Measurements from ENCODE around the gene MRPL33.

The MRPL33 gene

GRCh38 chr2:27810455-27810854, 38.9 kb downstream of the MRPL33 start:
- no peak for DNase-seq

GRCh38 chr2:27811768-27812167, 40.2 kb downstream of the MRPL33 start:
- no peak for DNase-seq

GRCh38 chr2:27814758-27815157, 43.2 kb downstream of the MRPL33 start:
- DNase-seq = no peak

- no peak for DNase-seq
These were observed 44.4 kb downstream of the MRPL33 start for GRCh38 chr2:27815860-27816438.

GRCh38 chr2:27822049-27822448, 50.5 kb downstream of the MRPL33 start:
- no peak for DNase-seq

GRCh38 chr2:27823135-27823534, 51.6 kb downstream of the MRPL33 start:
- DNase-seq = no peak

GRCh38 chr2:27823569-27823968, 52.0 kb downstream of the MRPL33 start:
- DNase-seq = no peak

GRCh38 chr2:27824401-27824800, 52.9 kb downstream of the MRPL33 start:
- DNase-seq = no peak

- DNase-seq = no peak
These were observed 56.8 kb downstream of the MRPL33 start for GRCh38 chr2:27828305-27828704.

Measured in effector CD8-positive, alpha-beta T cell (primary cell).